ENCODE results near the gene GKN1.

The GKN1 gene

GRCh38 chr2:69003731-69004130, 29.3 kb downstream of the GKN1 start:
- no peak for TF ChIP-seq CTCF (IDR thresholded peaks at IDR 0.05; ENCODE audit: low read depth, low read length)
- no peak overlapping the region for H3K4me3 ChIP-seq (ENCODE audit: low read depth, low read length)

GRCh38 chr2:69007169-69007568, 32.7 kb downstream of the GKN1 start:
- no peak overlapping the region for H3K4me3 ChIP-seq (ENCODE audit: low read depth, low read length)
- TF ChIP-seq CTCF (IDR thresholded peaks at IDR 0.05; ENCODE audit: low read depth, low read length): no peak

- no peak overlapping the region for H3K4me3 ChIP-seq (ENCODE audit: low read depth, low read length)
These were observed 33.2 kb downstream of the GKN1 start for GRCh38 chr2:69007603-69008002.

GRCh38 chr2:69010437-69011194, 36.2 kb downstream of the GKN1 start:
- no peak for TF ChIP-seq CTCF (IDR thresholded peaks at IDR 0.05; ENCODE audit: low read depth, low read length)
- no peak overlapping the region for H3K4me3 ChIP-seq (ENCODE audit: low read depth, low read length)

More at GRCh38 chr2:69007603-69008002, 33.2 kb downstream of the GKN1 start:
- no peak for TF ChIP-seq CTCF (IDR thresholded peaks at IDR 0.05; ENCODE audit: low read depth, low read length)

- H3K4me3 ChIP-seq (ENCODE audit: low read depth, low read length): no peak overlapping the region
- TF ChIP-seq CTCF (IDR thresholded peaks at IDR 0.05; ENCODE audit: low read depth, low read length): no peak
These were observed 37.2 kb downstream of the GKN1 start for GRCh38 chr2:69011611-69012157.

- H3K4me3 ChIP-seq (ENCODE audit: low read depth, low read length): peak overlapping the region; percentile 79
- peak; percentile 70 for TF ChIP-seq CTCF (IDR thresholded peaks at IDR 0.05; ENCODE audit: low read depth, low read length)
These were observed 38.1 kb downstream of the GKN1 start for GRCh38 chr2:69012310-69013141.
